Stimulated activated CD8-positive, alpha-beta memory T cell treated with anti-CD3 and anti-CD28 coated beads, Interleukin-12 subunit alpha, Interleukin-12 subunit beta, amount 100 ng/mL, for 24 hours (primary cell): Measurements from ENCODE around the gene EBPL.
"Not testable (repeated sequence)": the region's sequence is repeated elsewhere in the genome, so short reads cannot be mapped to it uniquely, and the experiment has no call there.

ENCODE experiments used
- DNase-seq: peaks from one replicate; pipeline ENCODE4 v3.0.0-alpha.2; 2020; ENCODE audit errors: extremely low read depth

The EBPL gene

GRCh38 chr13:49635599-49636433 is 55.5 kb downstream of the EBPL start:
- no peak for DNase-seq

GRCh38 chr13:49633710-49634109 is 57.6 kb downstream of the EBPL start:
- DNase-seq, result no peak

GRCh38 chr13:49632156-49632555 is 59.1 kb downstream of the EBPL start:
- DNase-seq, result no peak

DNA sequence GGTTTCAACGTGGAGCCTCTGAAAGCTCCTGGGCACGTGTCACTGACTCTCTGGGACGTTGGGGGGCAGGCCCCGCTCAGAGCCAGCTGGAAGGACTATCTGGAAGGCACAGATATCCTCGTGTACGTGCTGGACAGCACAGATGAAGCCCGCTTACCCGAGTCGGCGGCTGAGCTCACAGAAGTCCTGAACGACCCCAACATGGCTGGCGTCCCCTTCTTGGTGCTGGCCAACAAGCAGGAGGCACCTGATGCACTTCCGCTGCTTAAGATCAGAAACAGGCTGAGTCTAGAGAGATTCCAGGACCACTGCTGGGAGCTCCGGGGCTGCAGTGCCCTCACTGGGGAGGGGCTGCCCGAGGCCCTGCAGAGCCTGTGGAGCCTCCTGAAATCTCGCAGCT is 60.7 kb downstream of the EBPL start:
- DNase-seq, result no peak

- no peak for DNase-seq
Observed at GRCh38 chr13:49629947-49630346, 61.3 kb downstream of the EBPL start.

DNA sequence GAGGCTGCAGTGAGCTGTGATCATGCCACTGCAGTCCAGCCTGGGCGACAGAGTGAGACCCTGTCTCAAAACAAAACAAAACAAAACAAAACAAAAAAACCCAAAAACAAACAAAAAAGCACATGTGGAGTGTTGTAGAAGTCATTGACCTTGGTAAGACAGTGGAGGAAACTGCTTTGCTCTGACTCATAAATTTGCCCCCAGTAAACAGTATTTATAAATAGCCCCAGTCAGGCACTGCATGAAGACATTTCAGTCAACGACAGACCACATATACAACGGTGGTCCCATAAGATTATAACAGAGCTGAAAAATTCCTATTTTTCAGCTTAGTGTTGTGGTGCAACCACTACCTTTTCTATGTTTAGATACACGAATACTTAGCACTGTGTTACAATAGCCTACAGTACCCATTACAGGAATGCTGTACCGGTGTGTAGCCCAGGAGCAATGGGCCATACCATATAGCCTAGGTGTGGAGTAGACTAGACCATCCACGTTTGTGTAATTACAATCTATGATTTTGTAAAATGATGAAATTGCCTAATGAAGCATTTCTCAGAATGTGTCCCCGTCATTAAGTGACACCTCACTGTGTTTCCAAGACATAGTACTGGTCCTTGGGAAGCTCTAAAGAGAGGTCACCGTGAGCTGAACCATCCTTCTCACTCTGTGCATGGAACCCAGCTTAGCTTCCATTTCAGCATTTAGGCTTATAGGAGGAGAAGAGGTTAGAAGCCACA is 61.9 kb downstream of the EBPL start:
- no peak for DNase-seq

DNA sequence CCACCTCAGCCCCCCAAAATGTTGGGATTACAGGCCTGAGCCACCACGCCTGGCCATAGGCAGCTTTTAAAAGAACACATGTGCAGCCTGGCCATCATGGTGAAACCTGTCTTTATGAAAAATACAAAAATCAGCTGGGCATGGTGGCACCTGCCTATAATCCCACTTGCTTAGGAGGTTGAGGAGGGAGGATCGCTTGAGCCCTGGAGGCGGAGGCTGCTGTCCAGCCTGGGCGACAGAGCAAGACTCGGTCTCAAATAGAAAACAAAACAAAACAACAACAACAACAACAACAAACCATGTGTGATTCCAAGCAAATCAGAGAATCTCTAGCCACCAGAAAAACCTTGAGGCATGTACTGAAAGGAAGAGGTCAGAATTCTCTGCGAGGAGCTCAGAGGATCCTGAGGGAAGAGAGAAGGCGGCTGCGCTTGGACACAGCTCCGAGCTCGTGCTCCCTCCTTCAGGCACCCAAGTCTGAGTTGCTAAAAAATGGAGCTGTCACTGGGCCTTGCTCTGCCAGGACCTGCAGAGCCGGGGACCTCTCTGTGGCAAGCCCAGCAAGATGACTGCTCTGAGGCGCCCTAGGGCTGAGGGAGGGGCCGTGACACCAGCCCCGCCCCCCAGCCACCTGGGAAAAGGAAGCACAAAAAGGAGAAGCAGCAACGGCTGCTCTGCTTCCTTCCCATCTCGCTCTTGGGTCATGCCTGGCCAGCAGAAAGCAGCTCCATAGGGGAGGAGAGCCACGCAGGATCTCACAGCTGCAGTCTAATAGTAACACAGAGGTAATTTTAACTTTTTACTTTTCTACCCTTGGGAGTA is 63.2 kb downstream of the EBPL start, which contains the start of gene ARL11:
Gene ARL11, plus strand, starts transcription at position 677 of the 822 bp plus-strand sequence. CDS start 1,941 bp downstream, outside the sequence.
- DNase-seq, result peak; percentile 9

GRCh38 chr13:49625392-49626079 is 65.8 kb downstream of the EBPL start:
- no peak for DNase-seq

GRCh38 chr13:49624229-49624628 is 67.1 kb downstream of the EBPL start:
- DNase-seq, result no peak

DNA sequence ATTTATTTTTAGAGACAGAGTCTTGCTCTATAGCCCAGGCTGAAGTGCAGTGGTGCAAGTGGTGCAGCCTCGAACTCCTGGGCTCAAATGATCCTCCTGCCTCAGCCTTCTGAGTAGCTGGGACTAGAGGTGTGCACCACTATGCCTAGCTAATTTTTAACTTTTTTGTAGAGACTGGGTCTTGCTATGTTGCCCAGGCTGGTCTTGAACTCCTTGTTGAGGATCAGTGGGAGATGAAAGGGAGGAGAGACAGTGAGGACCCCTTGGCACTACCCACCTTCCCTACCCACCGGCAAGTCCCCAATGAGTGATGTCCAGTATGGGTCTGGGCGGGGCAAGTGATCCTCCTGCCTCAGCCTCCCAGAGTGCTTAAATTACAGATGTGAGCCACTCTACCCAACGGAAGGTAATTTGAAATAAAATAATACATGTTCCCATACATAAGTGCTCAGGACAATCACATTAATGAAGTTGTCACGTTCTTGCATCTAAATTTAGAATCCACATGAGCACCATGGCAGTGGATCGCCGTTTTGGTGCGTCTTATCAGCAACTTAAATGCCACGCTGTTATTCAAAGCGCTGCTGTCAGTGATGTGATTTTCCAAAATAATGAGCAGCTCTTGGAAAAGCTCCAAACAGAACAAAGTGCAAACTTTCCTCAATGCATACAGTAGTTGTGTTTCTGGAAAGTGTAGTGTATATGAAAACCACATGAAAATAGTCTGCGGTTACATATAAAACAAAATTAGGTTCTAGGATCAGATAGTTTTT is 68.9 kb downstream of the EBPL start:
- DNase-seq, result no peak

- DNase-seq, result no peak
Observed at GRCh38 chr13:49620170-49620621, 71.1 kb downstream of the EBPL start.

- DNase-seq, result no peak
Observed at GRCh38 chr13:49616676-49617065, 74.6 kb downstream of the EBPL start.

- DNase-seq, result no peak
Observed at GRCh38 chr13:49615836-49616675, 75.2 kb downstream of the EBPL start.

GRCh38 chr13:49612042-49612441 is 79.2 kb downstream of the EBPL start:
- DNase-seq, result not testable (repeated sequence)
